Measurements from ENCODE around the gene FREM1. TPM values are rescaled to one million over a fixed set of nuclear protein-coding genes. Genes with fewer than 3 reads are reported as not detected.

The FREM1 gene
- total RNA-seq, 1 experiment from 2014 or later = 0.24 TPM

- no peak for DNase-seq (ENCODE audit: low read depth, low spot score)
Observed at GRCh38 chr9:14813336-14814248, 96.6 kb downstream of the FREM1 start.

GRCh38 chr9:14812806-14813205 is 97.4 kb downstream of the FREM1 start:
- in situ Hi-C loops (cut with HindIII; ENCODE audit: low pct_unique_long_range_greater_than_20kb, low sequenced_read_pairs) = no loop called here
- DNase-seq (ENCODE audit: low read depth, low spot score) = no peak

More at GRCh38 chr9:14813336-14814248, 96.6 kb downstream of the FREM1 start:
- in situ Hi-C loops (cut with HindIII; ENCODE audit: low pct_unique_long_range_greater_than_20kb, low sequenced_read_pairs) = no loop called here

GRCh38 chr9:14811844-14812243 is 98.4 kb downstream of the FREM1 start:
- in situ Hi-C loops (cut with HindIII; ENCODE audit: low pct_unique_long_range_greater_than_20kb, low sequenced_read_pairs) = no loop called here
- DNase-seq (ENCODE audit: low read depth, low spot score) = no peak

- no peak for DNase-seq (ENCODE audit: low read depth, low spot score)
- in situ Hi-C loops (cut with HindIII; ENCODE audit: low pct_unique_long_range_greater_than_20kb, low sequenced_read_pairs) = no loop called here
Observed at GRCh38 chr9:14806941-14807520, 103.2 kb downstream of the FREM1 start.

- in situ Hi-C loops (cut with HindIII; ENCODE audit: low pct_unique_long_range_greater_than_20kb, low sequenced_read_pairs) = no loop called here
- no peak for DNase-seq (ENCODE audit: low read depth, low spot score)
Observed at GRCh38 chr9:14799030-14799429, 111.2 kb downstream of the FREM1 start.

GRCh38 chr9:14797435-14797834 is 112.8 kb downstream of the FREM1 start:
- peak; percentile 4 for DNase-seq (ENCODE audit: low read depth, low spot score)
- in situ Hi-C loops (cut with HindIII; ENCODE audit: low pct_unique_long_range_greater_than_20kb, low sequenced_read_pairs) = no loop called here

- in situ Hi-C loops (cut with HindIII; ENCODE audit: low pct_unique_long_range_greater_than_20kb, low sequenced_read_pairs) = no loop called here
- no peak for DNase-seq (ENCODE audit: low read depth, low spot score)
Observed at GRCh38 chr9:14793389-14793788, 116.8 kb downstream of the FREM1 start.

- DNase-seq (ENCODE audit: low read depth, low spot score) = no peak
Observed at GRCh38 chr9:14790628-14791027, 119.6 kb downstream of the FREM1 start.

GRCh38 chr9:14788846-14789245 is 121.4 kb downstream of the FREM1 start:
- DNase-seq (ENCODE audit: low read depth, low spot score) = no peak
- in situ Hi-C loops (cut with HindIII; ENCODE audit: low pct_unique_long_range_greater_than_20kb, low sequenced_read_pairs) = no loop called here

More at GRCh38 chr9:14790628-14791027, 119.6 kb downstream of the FREM1 start:
- in situ Hi-C loops (cut with HindIII; ENCODE audit: low pct_unique_long_range_greater_than_20kb, low sequenced_read_pairs) = no loop called here

- in situ Hi-C loops (cut with HindIII; ENCODE audit: low pct_unique_long_range_greater_than_20kb, low sequenced_read_pairs) = no loop called here
- no peak for DNase-seq (ENCODE audit: low read depth, low spot score)
Observed at GRCh38 chr9:14783358-14783757, 126.9 kb downstream of the FREM1 start.

- DNase-seq (ENCODE audit: low read depth, low spot score) = no peak
- in situ Hi-C loops (cut with HindIII; ENCODE audit: low pct_unique_long_range_greater_than_20kb, low sequenced_read_pairs) = no loop called here
Observed at GRCh38 chr9:14782286-14783051, 127.8 kb downstream of the FREM1 start.

- in situ Hi-C loops (cut with HindIII; ENCODE audit: low pct_unique_long_range_greater_than_20kb, low sequenced_read_pairs) = no loop called here
- DNase-seq (ENCODE audit: low read depth, low spot score) = no peak
Observed at GRCh38 chr9:14780693-14781092, 129.5 kb downstream of the FREM1 start.

GRCh38 chr9:14780251-14780650 is 130.0 kb downstream of the FREM1 start:
- no peak for DNase-seq (ENCODE audit: low read depth, low spot score)

GRCh38 chr9:14779566-14780022 is 130.6 kb downstream of the FREM1 start:
- in situ Hi-C loops (cut with HindIII; ENCODE audit: low pct_unique_long_range_greater_than_20kb, low sequenced_read_pairs) = no loop called here
- DNase-seq (ENCODE audit: low read depth, low spot score) = no peak

More at GRCh38 chr9:14780251-14780650, 130.0 kb downstream of the FREM1 start:
- in situ Hi-C loops (cut with HindIII; ENCODE audit: low pct_unique_long_range_greater_than_20kb, low sequenced_read_pairs) = no loop called here

- in situ Hi-C loops (cut with HindIII; ENCODE audit: low pct_unique_long_range_greater_than_20kb, low sequenced_read_pairs) = no loop called here
- DNase-seq (ENCODE audit: low read depth, low spot score) = no peak
Observed at GRCh38 chr9:14778565-14778964, 131.7 kb downstream of the FREM1 start.

- in situ Hi-C loops (cut with HindIII; ENCODE audit: low pct_unique_long_range_greater_than_20kb, low sequenced_read_pairs) = no loop called here
- no peak for DNase-seq (ENCODE audit: low read depth, low spot score)
Observed at GRCh38 chr9:14775917-14776316, 134.3 kb downstream of the FREM1 start.

GRCh38 chr9:14770592-14770991 is 139.6 kb downstream of the FREM1 start:
- DNase-seq (ENCODE audit: low read depth, low spot score) = no peak
- in situ Hi-C loops (cut with HindIII; ENCODE audit: low pct_unique_long_range_greater_than_20kb, low sequenced_read_pairs) = no loop called here

GRCh38 chr9:14769230-14769571 is 141.0 kb downstream of the FREM1 start:
- DNase-seq (ENCODE audit: low read depth, low spot score) = peak; percentile 64
- in situ Hi-C loops (cut with HindIII; ENCODE audit: low pct_unique_long_range_greater_than_20kb, low sequenced_read_pairs) = no loop called here

Data from SK-MEL-5 (cell line).